DOHH2 (cell line): Measurements from ENCODE around the gene E2F6.

Source experiments
- CTCF ChIP-seq: fragments of 200-600 bp; sonication (generic); IDR thresholded peaks from one replicate; pipeline ENCODE4 v1.5.1; 2014; ENCODE audit warnings: antibody characterized with exemption, mild to moderate bottlenecking, low read depth, low read length; ENCODE audit not compliant: poor library complexity, severe bottlenecking
- EZH2phosphoT487 ChIP-seq: fragments of 200-600 bp; sonication (generic); IDR thresholded peaks from 2 replicates; pipeline ENCODE4 v1.6.1; 2017; ENCODE audit warnings: borderline replicate concordance, mild to moderate bottlenecking, antibody characterized with exemption, low read length, moderate library complexity, mixed read lengths

- TF ChIP-seq CTCF (no peak), EZH2phosphoT487 (no peak)
Observed at GRCh38 chr2:11506611-11506969, 40.6 kb upstream of the E2F6 start.
